ENCODE measurements around the gene WFDC6.

The WFDC6 gene

GRCh38 chr20:45578231-45578630 lies 38.9 kb upstream of the WFDC6 start (continued):
- TF ChIP-seq ZNF280D (tag by site-specific recombination; IDR thresholded peaks at IDR 0.05) (no peak), ZNF19 (tag by site-specific recombination; IDR thresholded peaks at IDR 0.05; ENCODE audit: low read depth) (no peak), ZNF501 (tag by site-specific recombination; IDR thresholded peaks at IDR 0.05) (no peak)
- TF ChIP-seq, protein P1, sequence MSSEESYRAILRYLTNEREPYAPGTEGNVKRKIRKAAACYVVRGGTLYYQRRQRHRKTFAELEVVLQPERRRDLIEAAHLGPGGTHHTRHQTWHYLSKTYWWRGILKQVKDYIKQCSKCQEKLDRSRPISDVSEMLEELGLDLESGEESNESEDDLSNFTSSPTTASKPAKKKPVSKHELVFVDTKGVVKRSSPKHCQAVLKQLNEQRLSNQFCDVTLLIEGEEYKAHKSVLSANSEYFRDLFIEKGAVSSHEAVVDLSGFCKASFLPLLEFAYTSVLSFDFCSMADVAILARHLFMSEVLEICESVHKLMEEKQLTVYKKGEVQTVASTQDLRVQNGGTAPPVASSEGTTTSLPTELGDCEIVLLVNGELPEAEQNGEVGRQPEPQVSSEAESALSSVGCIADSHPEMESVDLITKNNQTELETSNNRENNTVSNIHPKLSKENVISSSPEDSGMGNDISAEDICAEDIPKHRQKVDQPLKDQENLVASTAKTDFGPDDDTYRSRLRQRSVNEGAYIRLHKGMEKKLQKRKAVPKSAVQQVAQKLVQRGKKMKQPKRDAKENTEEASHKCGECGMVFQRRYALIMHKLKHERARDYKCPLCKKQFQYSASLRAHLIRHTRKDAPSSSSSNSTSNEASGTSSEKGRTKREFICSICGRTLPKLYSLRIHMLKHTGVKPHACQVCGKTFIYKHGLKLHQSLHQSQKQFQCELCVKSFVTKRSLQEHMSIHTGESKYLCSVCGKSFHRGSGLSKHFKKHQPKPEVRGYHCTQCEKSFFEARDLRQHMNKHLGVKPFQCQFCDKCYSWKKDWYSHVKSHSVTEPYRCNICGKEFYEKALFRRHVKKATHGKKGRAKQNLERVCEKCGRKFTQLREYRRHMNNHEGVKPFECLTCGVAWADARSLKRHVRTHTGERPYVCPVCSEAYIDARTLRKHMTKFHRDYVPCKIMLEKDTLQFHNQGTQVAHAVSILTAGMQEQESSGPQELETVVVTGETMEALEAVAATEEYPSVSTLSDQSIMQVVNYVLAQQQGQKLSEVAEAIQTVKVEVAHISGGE (tag by site-specific recombination; conservative IDR thresholded peaks at IDR 0.05; ENCODE audit: low read depth) = no peak
- TF ChIP-seq, protein P2, sequence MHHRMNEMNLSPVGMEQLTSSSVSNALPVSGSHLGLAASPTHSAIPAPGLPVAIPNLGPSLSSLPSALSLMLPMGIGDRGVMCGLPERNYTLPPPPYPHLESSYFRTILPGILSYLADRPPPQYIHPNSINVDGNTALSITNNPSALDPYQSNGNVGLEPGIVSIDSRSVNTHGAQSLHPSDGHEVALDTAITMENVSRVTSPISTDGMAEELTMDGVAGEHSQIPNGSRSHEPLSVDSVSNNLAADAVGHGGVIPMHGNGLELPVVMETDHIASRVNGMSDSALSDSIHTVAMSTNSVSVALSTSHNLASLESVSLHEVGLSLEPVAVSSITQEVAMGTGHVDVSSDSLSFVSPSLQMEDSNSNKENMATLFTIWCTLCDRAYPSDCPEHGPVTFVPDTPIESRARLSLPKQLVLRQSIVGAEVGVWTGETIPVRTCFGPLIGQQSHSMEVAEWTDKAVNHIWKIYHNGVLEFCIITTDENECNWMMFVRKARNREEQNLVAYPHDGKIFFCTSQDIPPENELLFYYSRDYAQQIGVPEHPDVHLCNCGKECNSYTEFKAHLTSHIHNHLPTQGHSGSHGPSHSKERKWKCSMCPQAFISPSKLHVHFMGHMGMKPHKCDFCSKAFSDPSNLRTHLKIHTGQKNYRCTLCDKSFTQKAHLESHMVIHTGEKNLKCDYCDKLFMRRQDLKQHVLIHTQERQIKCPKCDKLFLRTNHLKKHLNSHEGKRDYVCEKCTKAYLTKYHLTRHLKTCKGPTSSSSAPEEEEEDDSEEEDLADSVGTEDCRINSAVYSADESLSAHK (tag by site-specific recombination; IDR thresholded peaks at IDR 0.05) = no peak

DNA sequence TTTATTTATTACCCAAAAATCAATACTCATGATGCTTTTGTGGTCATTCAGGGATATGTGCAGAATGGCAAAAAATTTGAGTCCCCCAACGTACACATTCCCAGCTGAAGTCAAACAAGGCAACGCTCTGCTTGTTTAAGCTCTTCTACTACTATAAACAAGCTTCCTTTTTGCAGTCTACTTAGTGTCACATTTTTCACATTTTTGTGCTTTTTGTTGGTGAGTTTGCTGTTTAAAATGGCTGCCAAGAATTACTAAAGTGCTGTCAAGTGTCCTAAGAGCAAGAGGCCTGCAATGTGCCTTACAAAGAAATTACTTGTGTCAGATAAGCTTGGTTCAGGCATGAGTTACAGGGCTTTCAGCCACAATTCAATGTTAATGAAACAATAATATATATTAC lies 37.7 kb upstream of the WFDC6 start:
- Histone ChIP-seq H3K9me3 (ENCODE audit: control insufficient read depth, insufficient read depth, low read depth, low read length) (no peaks in the 10 kb centered on the region), H3K4me1 (ENCODE audit: control insufficient read depth, insufficient read depth, low read length) (no peaks in the 10 kb centered on the region)
- POLR2A ChIA-PET = no interaction called here

GRCh38 chr20:45575931-45576330 lies 36.6 kb upstream of the WFDC6 start:
- ChIA-PET CTCF (no interaction called here), POLR2A (no interaction called here)
- no peaks in the 10 kb centered on the region for H3K4me1 ChIP-seq (ENCODE audit: control insufficient read depth, insufficient read depth, low read length)
- H3K4me3 ChIP-seq (ENCODE audit: low read depth, low read length) = no peak overlapping the region
- H3K27ac ChIP-seq (ENCODE audit: extremely low read depth, low read depth, low read length) = no peak overlapping the region
- H3K9me3 ChIP-seq (ENCODE audit: control insufficient read depth, insufficient read depth, low read depth, low read length) = no peaks in the 10 kb centered on the region
- no peaks in the 10 kb centered on the region for H3K36me3 ChIP-seq (ENCODE audit: control insufficient read depth in 2 of 2, insufficient read depth in 1 of 2, low read length in 2 of 2)
- TF ChIP-seq FEZF1 (tag by site-specific recombination; IDR thresholded peaks at IDR 0.05) (no peak), ZNF26 (tag by site-specific recombination; IDR thresholded peaks at IDR 0.05) (no peak), ZNF280C (tag by site-specific recombination; IDR thresholded peaks at IDR 0.05) (no peak)
- TF ChIP-seq, protein P3, sequence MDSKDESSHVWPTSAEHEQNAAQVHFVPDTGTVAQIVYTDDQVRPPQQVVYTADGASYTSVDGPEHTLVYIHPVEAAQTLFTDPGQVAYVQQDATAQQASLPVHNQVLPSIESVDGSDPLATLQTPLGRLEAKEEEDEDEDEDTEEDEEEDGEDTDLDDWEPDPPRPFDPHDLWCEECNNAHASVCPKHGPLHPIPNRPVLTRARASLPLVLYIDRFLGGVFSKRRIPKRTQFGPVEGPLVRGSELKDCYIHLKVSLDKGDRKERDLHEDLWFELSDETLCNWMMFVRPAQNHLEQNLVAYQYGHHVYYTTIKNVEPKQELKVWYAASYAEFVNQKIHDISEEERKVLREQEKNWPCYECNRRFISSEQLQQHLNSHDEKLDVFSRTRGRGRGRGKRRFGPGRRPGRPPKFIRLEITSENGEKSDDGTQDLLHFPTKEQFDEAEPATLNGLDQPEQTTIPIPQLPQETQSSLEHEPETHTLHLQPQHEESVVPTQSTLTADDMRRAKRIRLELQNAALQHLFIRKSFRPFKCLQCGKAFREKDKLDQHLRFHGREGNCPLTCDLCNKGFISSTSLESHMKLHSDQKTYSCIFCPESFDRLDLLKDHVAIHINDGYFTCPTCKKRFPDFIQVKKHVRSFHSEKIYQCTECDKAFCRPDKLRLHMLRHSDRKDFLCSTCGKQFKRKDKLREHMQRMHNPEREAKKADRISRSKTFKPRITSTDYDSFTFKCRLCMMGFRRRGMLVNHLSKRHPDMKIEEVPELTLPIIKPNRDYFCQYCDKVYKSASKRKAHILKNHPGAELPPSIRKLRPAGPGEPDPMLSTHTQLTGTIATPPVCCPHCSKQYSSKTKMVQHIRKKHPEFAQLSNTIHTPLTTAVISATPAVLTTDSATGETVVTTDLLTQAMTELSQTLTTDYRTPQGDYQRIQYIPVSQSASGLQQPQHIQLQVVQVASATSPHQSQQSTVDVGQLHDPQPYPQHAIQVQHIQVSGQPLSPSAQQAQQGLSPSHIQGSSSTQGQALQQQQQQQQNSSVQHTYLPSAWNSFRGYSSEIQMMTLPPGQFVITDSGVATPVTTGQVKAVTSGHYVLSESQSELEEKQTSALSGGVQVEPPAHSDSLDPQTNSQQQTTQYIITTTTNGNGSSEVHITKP (tag by site-specific recombination; IDR thresholded peaks at IDR 0.05) = no peak

More for the DNA sequence above, 37.7 kb upstream of the WFDC6 start:
- Histone ChIP-seq H3K36me3 (ENCODE audit: control insufficient read depth in 2 of 2, insufficient read depth in 1 of 2, low read length in 2 of 2) (no peaks in the 10 kb centered on the region), H3K4me3 (ENCODE audit: low read depth, low read length) (no peak overlapping the region), H3K27ac (ENCODE audit: extremely low read depth, low read depth, low read length) (no peak overlapping the region)
- TF ChIP-seq, protein P4, sequence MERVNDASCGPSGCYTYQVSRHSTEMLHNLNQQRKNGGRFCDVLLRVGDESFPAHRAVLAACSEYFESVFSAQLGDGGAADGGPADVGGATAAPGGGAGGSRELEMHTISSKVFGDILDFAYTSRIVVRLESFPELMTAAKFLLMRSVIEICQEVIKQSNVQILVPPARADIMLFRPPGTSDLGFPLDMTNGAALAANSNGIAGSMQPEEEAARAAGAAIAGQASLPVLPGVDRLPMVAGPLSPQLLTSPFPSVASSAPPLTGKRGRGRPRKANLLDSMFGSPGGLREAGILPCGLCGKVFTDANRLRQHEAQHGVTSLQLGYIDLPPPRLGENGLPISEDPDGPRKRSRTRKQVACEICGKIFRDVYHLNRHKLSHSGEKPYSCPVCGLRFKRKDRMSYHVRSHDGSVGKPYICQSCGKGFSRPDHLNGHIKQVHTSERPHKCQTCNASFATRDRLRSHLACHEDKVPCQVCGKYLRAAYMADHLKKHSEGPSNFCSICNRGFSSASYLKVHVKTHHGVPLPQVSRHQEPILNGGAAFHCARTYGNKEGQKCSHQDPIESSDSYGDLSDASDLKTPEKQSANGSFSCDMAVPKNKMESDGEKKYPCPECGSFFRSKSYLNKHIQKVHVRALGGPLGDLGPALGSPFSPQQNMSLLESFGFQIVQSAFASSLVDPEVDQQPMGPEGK (tag by site-specific recombination; IDR thresholded peaks at IDR 0.05) = no peak
- TF ChIP-seq ZNF549 (tag by site-specific recombination; IDR thresholded peaks at IDR 0.05) (no peak), ZNF521 (tag by site-specific recombination; IDR thresholded peaks at IDR 0.05) (no peak), ZNF155 (tag by site-specific recombination; IDR thresholded peaks at IDR 0.05) (no peak), KLF9 (tag by site-specific recombination; IDR thresholded peaks at IDR 0.05; ENCODE audit: low read depth) (no peak), ZNF354C (tag by site-specific recombination; IDR thresholded peaks at IDR 0.05; ENCODE audit: borderline replicate concordance, low read depth) (no peak), ZNF366 (tag by site-specific recombination; conservative IDR thresholded peaks at IDR 0.05) (no peak)
- CTCF ChIA-PET = interaction anchor here (0.7 kb wide), 1 partner anchor 1226 kb away, joined by 3 read pairs; no protein-coding TSS in a partner anchor
